KMS-11 (cell line): ENCODE data around the gene CSPG5.

Source experiments
- H2AFZ ChIP-seq: fragments of 200-600 bp; sonication (generic); 2 replicates; pipeline ENCODE4 v1.6.1; 2016; ENCODE audit warnings: antibody characterized with exemption, mixed run types, low read depth
- H3K27ac ChIP-seq: fragments of 200-600 bp; sonication (generic); 2 replicates; pipeline ENCODE4 v1.6.1; 2016; ENCODE audit warnings: mild to moderate bottlenecking, mixed run types
- H3K27me3 ChIP-seq: fragments of 200-600 bp; sonication (generic); 2 replicates; pipeline ENCODE4 v1.6.1; 2017; ENCODE audit warnings: mild to moderate bottlenecking, low read depth, mixed run types, moderate library complexity; ENCODE audit not compliant: insufficient read depth
- H3K36me3 ChIP-seq: fragments of 200-600 bp; sonication (generic); 2 replicates; pipeline ENCODE4 v1.6.1; 2017; ENCODE audit warnings: mild to moderate bottlenecking, mixed run types; ENCODE audit not compliant: insufficient read depth
- H3K4me1 ChIP-seq: fragments of 200-600 bp; sonication (generic); 2 replicates; pipeline ENCODE4 v1.6.1; 2016; ENCODE audit warnings: mild to moderate bottlenecking, low read depth, mixed run types; ENCODE audit not compliant: poor library complexity, severe bottlenecking
- H3K4me2 ChIP-seq: fragments of 200-600 bp; sonication (generic); 2 replicates; pipeline ENCODE4 v1.7.0; 2016; ENCODE audit warnings: mild to moderate bottlenecking, mixed run types
- H3K4me3 ChIP-seq: fragments of 200-600 bp; sonication (generic); IDR thresholded peaks from 2 replicates; pipeline ENCODE4 v1.6.1; 2017; ENCODE audit warnings: low read depth, low read length, mixed read lengths; ENCODE audit not compliant: insufficient read depth
- H3K79me2 ChIP-seq: fragments of 200-600 bp; sonication (generic); 2 replicates; pipeline ENCODE4 v1.6.1; 2016; ENCODE audit warnings: low read depth, mixed run types; ENCODE audit not compliant: insufficient read depth
- H3K9ac ChIP-seq: fragments of 200-600 bp; sonication (generic); 2 replicates; pipeline ENCODE4 v1.6.1; 2016; ENCODE audit warnings: mild to moderate bottlenecking, mixed run types
- H4K20me1 ChIP-seq: fragments of 200-600 bp; sonication (generic); 2 replicates; pipeline ENCODE4 v1.6.1; 2016; ENCODE audit warnings: mild to moderate bottlenecking, mixed run types; ENCODE audit not compliant: insufficient read depth
- TF ChIP-seq, protein P1 (sequence below): fragments of 200-600 bp; sonication (generic); conservative IDR thresholded peaks from 2 replicates; pipeline ENCODE4 v1.6.1; 2017; ENCODE audit warnings: low read depth, mild to moderate bottlenecking, antibody characterized with exemption, low read length, moderate library complexity, mixed read lengths

Gene CSPG5

DNA sequence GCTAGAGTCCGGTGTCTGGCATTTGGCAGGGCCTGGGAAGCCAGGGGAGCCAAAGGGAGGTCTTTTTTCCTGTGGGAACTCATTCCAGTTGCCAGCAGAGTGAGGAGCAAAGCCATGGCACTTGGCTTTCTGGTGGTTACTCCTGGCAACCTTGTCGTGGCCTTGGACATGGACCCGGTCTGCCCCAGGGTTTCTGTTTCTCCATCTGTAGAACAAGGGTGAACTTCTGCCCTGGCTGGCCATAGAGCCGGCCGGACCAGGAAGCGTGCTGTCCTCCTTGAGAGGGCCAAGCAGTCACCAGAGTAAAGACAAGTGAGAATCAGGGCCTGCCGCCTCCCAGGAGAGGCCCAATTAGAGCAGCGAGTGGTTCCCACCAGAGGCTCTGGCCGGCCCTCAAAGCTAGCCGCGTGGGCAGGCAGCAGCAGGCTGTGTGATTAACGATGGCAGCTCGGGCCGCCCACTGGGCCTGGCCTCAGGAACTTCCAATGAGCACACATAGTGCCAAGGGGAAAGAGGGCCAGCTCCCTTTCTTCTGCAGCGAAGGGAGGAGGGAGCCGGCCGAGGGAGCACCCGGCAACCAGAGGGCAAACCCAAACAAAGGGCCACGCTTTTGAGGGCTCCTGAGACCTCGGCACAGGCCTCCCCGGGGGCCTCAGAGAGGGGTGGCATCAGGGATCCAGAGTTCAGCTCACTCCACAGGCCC, 36.0 kb downstream of the CSPG5 start:
- TF ChIP-seq, protein P1, sequence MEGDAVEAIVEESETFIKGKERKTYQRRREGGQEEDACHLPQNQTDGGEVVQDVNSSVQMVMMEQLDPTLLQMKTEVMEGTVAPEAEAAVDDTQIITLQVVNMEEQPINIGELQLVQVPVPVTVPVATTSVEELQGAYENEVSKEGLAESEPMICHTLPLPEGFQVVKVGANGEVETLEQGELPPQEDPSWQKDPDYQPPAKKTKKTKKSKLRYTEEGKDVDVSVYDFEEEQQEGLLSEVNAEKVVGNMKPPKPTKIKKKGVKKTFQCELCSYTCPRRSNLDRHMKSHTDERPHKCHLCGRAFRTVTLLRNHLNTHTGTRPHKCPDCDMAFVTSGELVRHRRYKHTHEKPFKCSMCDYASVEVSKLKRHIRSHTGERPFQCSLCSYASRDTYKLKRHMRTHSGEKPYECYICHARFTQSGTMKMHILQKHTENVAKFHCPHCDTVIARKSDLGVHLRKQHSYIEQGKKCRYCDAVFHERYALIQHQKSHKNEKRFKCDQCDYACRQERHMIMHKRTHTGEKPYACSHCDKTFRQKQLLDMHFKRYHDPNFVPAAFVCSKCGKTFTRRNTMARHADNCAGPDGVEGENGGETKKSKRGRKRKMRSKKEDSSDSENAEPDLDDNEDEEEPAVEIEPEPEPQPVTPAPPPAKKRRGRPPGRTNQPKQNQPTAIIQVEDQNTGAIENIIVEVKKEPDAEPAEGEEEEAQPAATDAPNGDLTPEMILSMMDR = no peak
- no peaks in the 10 kb centered on the region for H3K36me3 ChIP-seq
- H4K20me1 ChIP-seq = no peaks in the 10 kb centered on the region
- H3K79me2 ChIP-seq = no peaks in the 10 kb centered on the region
- H3K27ac ChIP-seq = no peak overlapping the region
- H3K9ac ChIP-seq = no peak overlapping the region
- no peak overlapping the region for H3K4me2 ChIP-seq
- H2AFZ ChIP-seq = no peak overlapping the region
- H3K4me1 ChIP-seq = no peaks in the 10 kb centered on the region
- H3K4me3 ChIP-seq = no peak overlapping the region
- H3K27me3 ChIP-seq = no peaks in the 10 kb centered on the region

DNA sequence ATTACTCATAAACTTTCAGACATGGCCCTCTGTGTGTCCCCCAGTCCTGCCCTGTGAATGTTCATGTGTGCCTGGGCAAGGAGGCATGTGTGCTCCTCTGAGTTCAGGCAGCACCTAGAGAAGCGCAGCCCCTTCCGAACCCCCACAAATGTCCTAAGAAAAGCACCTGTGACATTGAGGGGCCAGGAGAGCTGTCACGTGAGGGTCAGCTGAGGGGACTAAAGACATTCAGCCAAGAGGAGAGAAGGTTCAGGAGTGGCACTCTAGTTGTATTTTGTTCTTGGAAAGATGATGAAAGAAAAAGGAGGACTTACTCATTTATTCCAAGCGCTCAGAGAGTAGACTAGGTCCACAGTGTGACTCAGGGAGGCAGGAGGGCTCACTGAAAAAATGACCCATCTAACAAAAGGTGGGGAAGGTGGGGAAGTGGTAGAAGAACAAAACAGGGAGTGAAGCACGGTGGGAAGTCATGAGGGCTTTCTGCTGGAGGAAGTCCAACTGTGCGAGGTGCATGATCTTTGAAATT, 37.0 kb downstream of the CSPG5 start:
- TF ChIP-seq, protein P1 = no peak
- Histone ChIP-seq H3K27ac (no peak overlapping the region), H3K79me2 (no peaks in the 10 kb centered on the region), H3K4me2 (no peak overlapping the region), H3K27me3 (no peaks in the 10 kb centered on the region), H3K4me3 (no peak overlapping the region), H2AFZ (no peak overlapping the region), H4K20me1 (no peaks in the 10 kb centered on the region), H3K9ac (no peak overlapping the region), H3K36me3 (no peaks in the 10 kb centered on the region), H3K4me1 (no peaks in the 10 kb centered on the region)

DNA sequence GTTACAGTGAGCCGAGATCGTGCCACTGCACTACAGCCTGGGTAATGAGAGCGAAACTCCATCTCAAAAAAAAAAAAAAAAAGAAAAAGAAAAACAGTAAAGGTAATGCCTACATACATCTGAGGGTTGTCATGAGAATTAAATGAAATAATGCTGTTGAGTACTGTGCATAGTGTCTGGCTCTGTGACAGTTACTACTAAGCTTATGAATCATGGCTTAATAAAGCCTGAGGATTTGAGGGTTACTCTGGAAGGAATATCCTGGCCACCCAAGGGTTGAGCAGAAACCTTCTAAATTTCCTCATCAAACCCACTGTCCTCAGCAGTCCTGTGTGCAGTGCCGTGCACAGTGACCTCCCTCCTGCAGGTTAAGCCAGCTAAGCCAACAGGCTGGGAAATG, 38.4 kb downstream of the CSPG5 start:
- H3K79me2 ChIP-seq = no peaks in the 10 kb centered on the region
- no peaks in the 10 kb centered on the region for H3K27me3 ChIP-seq
- TF ChIP-seq, protein P1 = no peak
- H3K4me1 ChIP-seq = no peaks in the 10 kb centered on the region
- no peak overlapping the region for H3K9ac ChIP-seq
- no peak overlapping the region for H3K4me3 ChIP-seq
- no peaks in the 10 kb centered on the region for H3K36me3 ChIP-seq
- H3K27ac ChIP-seq = no peak overlapping the region
- no peak overlapping the region for H3K4me2 ChIP-seq
- H4K20me1 ChIP-seq = no peaks in the 10 kb centered on the region
- H2AFZ ChIP-seq = no peak overlapping the region

DNA sequence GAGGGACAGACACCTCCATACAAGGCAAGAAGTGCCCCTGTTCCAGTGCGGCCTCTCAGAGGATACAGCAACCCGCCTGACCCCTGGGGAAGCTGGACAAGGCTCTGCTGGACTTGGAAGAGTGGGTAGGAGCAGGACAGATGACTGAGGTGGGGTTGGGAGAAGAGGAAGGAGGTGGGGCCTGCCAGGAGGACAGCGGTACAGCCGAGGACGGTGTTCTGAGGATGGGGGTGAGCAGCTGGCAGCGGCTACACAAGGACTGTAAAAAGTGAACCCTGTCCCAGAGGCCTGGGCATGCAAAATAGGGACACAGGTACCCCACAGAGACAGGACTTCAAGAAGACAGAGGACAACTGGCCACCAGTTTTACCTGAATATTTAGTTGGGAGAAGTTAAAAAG, 41.7 kb downstream of the CSPG5 start:
- no peaks in the 10 kb centered on the region for H3K36me3 ChIP-seq
- no peak overlapping the region for H3K9ac ChIP-seq
- no peaks in the 10 kb centered on the region for H4K20me1 ChIP-seq
- H3K79me2 ChIP-seq = no peaks in the 10 kb centered on the region
- no peak overlapping the region for H3K4me3 ChIP-seq
- no peaks in the 10 kb centered on the region for H3K27me3 ChIP-seq
- TF ChIP-seq, protein P1 = no peak
- H2AFZ ChIP-seq = no peak overlapping the region
- H3K4me1 ChIP-seq = no peaks in the 10 kb centered on the region
- H3K4me2 ChIP-seq = no peak overlapping the region
- H3K27ac ChIP-seq = no peak overlapping the region
